HG02571 (cell line): Measurements from ENCODE around the gene KCNMA1.

Experiments used
- ATAC-seq: cut with Tn5 transposase; IDR thresholded peaks from one replicate; pipeline ENCODE4 v1.9.1; 2021; ENCODE audit warnings: mild to moderate bottlenecking, moderate library complexity; ENCODE audit not compliant: unreplicated experiment

Gene KCNMA1

DNA sequence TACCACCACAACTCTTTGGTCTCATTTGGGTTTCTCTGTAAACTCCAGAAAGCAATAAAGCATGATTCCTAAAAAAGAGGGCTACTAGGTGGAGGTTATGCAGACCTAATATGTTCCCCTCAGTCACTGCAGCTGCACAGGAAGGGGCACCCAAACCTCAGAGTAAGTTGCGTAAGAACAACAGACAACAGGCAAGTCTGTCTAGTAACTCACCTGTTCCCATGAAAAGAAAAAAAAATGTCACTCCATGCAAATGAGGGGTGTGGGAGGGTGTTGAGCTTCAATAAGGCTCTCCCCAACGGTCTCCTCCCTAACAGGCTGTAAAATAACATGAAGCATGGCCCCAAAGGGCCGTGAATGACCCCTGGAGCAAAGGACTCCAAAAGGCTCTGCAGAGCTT lies 461.4 kb downstream of the KCNMA1 start:
- no peak for ATAC-seq

DNA sequence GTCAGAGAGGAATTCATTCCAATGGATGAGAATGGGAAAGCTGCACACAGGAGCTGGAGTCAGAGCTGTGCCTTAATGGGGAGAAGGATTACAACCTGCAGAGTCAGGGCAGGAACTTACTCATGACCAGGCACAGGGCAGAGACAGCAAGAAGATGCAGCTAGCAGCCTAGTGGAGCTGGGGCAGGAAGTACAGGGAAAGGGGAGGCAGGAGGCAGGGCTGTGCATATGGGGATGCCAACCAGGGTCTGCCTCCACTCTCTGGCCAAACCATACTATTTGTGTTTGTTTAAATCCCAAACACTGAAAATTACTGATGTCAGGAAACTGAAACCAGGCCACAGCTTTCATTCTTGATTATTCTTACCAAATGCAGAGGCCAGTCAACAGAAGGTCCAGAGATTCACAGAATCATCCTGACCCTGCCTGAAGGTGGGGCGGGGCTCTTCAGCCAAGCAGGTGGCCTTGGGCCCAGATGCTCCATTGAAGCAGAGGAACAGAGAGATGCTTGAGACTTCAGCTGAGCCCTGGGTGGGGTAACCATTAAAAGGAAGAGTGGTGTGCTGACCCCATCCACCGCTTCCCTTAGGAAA lies 461.9 kb downstream of the KCNMA1 start:
- no peak for ATAC-seq

DNA sequence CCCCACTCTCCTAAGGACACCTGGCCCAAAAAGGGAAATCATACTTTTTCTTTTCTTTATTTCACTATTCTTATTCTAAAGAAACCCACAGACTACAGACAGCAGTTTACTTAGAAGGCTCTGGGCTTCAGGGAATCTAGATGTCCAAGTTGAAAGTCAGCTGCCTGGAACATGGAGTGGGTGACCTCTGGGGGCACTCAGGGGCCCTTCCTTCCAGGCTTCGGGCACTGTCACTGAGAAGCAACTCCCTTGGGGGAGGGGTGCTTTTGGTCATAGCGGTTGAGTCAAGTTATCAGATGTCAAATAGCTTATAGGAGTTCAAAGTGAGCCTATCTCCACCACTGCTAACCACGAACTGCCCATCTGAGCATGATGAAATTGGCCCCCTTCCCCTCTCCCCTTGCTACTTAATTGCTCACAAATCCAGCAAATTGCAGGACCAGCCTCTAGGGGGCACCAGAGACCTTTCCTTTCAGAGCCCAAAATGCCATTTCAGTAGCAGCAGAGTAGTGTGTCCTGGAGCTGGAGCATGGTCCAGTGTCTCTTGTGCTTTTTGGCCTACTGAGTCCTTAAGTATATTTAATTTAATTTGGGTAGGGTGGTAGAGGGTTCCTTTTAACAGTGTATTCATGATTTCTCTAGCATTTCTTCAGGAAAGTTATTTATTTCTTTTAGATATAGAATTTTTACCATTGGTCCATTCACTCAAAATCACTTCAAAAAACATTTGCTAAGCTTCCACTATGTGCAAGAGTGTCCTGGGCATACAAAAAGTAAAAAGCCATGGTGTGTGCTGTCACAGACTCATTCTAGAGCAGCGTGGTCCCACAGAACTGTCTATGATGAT lies 463.8 kb downstream of the KCNMA1 start:
- ATAC-seq: no peak

DNA sequence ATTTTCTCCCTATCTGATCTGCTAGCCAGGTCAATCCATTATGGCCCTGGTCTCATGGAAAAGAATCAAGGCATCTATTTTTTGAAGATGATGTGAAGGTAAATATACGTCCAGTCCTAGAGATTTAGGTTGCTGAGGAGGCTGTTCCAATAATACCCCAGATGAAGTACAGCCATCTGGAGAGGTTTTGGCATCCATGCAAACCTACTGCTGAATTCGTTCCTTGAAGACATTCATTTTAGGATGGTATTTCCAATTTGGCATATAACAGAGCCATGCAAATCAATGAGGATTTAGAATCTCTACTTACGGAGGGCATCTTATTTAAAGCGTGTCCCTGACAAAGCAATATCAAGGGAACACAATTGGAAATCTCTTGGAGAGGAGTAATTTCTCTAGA lies 465.5 kb downstream of the KCNMA1 start:
- ATAC-seq: no peak

DNA sequence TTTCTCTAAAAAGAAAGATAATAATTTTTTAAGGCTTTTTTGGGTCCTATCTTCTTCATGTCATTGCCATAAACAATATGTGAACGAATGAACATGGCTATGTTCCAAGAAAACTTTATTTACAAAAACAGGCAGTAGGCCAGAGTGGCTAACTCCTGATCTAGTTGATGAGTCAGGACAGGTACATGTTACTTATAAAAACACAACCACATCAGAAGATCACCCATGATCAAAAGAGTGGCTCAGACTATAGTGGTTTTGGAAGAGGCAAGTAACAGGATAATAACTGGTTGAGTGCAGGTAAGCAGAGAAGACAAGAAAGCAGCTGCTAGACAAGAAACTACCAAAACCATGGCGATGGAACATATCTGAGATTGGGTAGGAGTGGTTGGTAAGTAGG lies 468.7 kb downstream of the KCNMA1 start:
- ATAC-seq: no peak

GRCh38 chr10:77168161-77168560 lies 469.4 kb downstream of the KCNMA1 start:
- no peak for ATAC-seq

DNA sequence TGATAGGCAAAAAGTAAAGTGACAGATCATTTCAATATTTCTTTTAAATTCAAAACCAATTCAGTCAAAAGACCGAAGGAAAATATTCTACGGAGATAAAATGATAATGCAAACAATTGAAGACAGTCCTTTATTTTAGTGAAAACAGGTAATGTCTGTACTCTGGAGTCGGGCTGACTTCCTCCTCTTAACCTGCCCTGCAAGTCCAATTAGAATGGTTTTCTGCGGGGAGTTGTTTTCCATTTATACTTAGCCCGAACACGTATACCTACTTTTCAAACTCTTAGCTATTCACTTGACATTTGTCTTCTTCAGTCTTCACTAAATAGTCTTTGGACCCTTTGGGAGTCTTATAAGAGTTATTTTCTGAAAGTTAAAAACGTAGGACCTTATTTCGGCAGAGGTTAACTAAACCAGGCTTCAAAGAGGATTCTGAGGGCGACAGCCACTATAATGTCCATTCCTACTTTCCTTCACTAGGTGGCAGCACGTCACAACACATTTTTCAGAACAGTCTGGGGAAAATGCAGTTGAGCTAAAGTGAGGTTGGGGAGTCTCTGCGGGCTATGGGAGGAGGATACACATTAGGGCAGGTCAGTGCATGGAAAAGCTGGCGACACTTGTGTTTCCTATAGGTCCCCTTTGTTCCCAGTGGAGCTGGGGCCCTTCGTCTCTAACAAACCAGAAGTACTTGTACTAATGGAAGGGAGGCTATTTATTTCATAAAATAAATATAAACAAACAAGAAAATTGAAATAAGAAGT lies 472.0 kb downstream of the KCNMA1 start:
- no peak for ATAC-seq

DNA sequence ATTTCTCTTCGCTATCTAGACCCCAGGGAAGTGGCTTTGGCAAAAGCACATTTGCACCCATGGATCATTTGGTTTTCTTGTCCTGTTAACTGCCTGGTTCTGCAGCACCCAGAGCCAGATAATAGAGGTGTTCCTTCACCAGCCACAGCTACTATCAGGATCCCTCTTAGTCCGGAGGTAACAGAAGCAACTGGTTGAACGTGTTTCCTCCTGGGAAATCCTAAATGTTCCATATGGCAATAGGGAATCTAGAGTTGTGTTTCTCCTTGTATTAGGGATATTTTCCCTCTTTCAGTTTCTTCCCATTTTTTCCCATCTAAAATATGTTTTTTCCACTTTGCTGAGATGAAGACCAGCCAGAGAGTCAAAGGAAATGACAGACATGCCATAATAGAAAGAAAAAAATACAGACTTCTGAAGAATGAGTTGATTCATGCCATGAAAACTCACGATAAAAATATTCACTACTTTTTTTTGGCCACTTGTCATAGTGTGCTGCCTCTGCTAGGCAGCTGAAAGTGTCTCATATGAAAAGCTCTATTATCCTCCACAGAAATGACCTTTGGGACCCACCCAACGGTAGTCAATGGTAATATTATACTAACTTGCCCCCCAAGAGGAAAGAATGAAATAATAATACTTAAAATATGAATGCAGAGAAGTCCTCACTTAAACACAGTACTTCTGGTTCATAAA lies 472.8 kb downstream of the KCNMA1 start:
- ATAC-seq: no peak

DNA sequence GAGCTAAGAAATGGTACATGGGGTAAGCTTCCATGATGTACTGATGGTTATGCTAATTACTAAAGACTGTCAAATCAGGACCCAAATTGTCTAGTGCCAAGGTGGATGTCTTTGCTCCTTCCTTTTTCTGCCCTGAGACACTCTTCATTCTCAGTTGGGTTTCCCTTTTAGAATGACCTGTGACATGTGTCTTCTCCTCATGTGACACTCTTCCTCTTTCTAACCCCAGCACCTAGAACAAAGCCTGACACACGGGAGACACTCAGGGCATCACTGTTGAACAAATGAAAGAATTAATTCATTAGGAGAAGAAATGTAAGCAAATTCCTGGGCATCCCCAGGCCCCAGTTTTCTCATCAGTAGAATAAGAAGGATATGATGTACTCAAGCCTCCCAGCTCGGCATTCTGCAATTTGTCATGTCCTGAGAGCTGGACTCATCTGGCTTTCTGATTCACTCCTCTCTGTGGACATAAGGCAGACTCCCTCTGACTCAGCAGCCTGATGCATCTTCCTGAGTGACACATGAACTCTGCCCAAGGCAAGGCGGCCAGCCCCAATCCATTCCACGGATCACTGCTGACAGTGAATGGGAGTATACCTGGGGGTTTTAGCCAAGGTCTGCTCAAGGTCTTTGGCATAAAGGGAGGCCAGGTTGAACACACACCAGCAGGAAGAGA lies 473.8 kb downstream of the KCNMA1 start:
- no peak for ATAC-seq

- no peak for ATAC-seq
Observed at GRCh38 chr10:77162697-77163096, 474.9 kb downstream of the KCNMA1 start.

DNA sequence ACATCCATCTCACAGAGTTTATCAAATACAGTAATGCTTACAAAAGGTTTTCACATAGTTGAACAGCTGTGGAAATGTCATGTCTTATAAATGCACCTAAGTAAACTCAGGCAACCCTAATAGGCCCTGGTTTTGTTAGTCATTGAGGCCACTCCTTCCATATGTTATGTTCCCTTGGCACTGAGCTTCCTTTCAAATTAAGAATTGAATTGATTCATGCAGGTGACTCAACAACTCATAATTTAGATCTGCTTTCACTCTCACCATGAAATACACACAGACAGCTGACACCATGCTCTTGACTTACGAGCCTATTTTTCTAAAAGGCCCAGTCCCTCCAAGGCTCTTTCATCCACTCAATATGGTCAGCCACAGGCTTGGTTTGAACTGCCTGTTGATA lies 476.9 kb downstream of the KCNMA1 start:
- no peak for ATAC-seq

GRCh38 chr10:77159538-77160110 lies 478.0 kb downstream of the KCNMA1 start:
- ATAC-seq: no peak

DNA sequence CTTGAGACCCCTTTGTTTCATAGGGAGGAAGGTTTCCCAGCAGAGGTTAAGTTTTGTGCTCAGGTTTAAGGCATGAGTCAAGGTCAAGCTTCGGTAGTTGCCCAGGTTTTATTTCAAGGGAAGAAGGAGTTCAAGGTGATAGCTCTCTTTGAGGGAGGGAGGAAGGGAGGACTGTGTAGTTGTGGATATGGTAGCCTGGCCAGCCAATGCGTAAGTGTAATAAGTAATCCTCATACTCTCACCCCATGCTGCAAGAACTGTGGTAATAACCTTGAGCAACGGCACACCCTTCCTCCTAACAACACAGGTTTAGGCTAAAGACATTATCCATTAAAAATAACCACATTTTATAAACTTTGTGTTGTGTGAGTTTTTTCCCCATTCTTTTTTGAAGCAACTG lies 478.9 kb downstream of the KCNMA1 start:
- ATAC-seq: no peak

DNA sequence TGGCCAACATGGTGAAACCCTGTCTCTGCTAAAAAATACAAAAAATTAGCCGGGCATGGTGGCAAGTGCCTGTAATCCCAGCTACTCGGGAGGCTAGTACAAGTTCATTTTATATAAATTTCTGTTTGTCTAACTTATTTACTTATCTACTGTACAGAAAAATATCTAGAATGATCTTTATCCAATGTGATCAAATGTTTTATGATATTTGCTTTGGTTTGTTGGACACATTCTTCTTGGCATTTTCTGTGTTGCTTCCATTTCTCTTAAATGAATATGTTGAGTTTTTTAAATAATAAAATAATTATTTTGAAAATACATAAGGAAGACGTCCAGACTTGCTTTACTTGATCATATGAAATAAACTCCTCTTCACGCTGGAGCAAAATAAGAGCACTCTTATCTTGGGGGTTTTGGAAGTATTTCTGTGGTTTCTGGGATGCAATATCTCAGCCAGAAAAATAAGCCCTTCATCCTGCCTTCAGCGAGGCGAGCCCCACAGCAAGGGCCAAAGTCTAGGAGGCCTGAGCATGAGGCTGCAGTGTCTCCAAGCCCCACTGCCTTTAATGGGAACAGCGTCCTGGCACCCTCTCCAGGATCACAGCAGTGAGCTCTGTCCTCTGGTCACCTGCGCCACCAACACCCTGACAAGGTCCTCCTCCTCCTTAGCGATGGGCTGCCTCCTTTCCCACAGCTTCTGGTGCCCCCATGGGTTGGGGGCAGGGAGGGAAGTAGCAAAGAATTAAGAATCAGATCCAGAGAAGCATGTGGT lies 480.2 kb downstream of the KCNMA1 start:
- ATAC-seq: no peak

- ATAC-seq: no peak
Observed at GRCh38 chr10:77156406-77156879, 481.2 kb downstream of the KCNMA1 start.

GRCh38 chr10:77152256-77152655 lies 485.4 kb downstream of the KCNMA1 start:
- no peak for ATAC-seq

GRCh38 chr10:77151408-77151807 lies 486.2 kb downstream of the KCNMA1 start:
- ATAC-seq: no peak

DNA sequence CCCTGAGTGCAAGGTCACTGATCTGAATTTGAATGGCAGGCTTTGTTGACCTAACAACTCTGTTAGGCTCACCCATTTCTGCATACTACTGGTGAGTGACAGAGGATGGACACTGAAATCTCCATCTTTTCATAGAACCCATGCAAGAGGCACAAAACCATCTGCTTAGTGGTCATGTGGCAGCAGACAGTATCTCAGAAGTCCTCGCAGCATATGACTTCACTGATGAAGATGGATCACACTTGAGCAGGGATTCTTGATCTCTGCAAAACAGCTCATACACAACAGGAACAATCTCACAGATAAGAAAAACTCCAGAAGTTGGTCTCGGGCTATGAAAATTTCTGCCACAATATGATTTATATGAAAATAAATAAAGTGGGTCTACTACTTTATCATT lies 487.9 kb downstream of the KCNMA1 start:
- no peak for ATAC-seq

DNA sequence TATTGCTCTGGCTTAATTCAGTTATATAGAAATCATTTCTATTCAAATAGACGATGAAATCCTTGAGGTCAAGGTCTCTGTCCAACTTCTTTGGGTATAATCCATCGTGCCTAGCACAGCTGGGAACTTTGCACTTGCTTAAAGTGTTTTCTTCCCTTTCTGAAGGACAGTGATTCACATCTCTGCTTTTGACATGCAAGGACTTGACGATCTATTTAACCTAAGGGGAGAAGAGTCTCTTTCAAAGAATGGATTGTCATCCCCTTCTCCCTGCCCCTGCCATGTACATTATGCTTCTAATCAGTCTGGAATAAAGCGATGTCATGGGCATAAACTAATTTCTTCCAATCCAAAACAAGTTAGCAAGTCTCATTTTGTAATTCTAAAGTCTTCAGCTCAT lies 488.6 kb downstream of the KCNMA1 start:
- no peak for ATAC-seq
